ENCODE results near the gene SLC7A5.

DNA sequence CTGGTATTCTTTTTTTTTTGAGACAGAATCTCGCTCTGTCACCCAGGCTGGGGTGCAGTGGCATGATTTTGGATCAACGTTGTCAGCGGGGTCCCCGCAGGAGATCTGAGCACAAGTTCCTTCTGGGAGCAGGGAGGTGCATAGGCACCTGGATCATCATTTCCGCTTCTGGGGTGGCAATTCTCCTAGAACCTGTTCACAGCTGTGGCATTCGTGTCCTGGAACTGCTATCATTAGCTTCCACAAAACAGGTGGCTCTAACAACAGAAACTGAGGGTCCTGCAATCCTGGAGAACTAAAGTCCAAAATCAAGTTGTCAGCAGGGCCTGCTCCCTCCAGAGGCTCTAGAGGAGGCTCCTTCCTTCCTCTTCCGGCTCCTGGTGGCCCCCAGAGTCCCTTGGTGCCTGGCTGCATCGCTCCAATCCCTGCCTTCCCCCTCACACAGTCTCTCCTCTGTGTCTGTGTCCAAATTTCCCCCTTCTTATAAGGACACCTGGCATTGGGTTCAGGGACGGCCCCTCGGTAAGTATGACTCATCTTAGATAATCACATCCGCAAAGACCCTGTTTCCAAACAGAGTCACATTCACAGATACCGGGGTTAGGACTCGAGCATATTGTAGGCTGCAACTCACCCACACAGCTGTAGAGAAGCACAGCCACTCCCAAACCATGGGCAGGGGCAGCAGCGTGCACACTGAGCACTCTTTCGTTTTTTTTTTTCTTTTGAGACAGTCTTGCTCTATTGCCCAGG is 60.0 kb downstream of the SLC7A5 start:
- TF ChIP-seq, protein P1, sequence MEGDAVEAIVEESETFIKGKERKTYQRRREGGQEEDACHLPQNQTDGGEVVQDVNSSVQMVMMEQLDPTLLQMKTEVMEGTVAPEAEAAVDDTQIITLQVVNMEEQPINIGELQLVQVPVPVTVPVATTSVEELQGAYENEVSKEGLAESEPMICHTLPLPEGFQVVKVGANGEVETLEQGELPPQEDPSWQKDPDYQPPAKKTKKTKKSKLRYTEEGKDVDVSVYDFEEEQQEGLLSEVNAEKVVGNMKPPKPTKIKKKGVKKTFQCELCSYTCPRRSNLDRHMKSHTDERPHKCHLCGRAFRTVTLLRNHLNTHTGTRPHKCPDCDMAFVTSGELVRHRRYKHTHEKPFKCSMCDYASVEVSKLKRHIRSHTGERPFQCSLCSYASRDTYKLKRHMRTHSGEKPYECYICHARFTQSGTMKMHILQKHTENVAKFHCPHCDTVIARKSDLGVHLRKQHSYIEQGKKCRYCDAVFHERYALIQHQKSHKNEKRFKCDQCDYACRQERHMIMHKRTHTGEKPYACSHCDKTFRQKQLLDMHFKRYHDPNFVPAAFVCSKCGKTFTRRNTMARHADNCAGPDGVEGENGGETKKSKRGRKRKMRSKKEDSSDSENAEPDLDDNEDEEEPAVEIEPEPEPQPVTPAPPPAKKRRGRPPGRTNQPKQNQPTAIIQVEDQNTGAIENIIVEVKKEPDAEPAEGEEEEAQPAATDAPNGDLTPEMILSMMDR (IDR thresholded peaks at IDR 0.05; ENCODE audit: low read length), result no peak
- TF ChIP-seq EZH2 (optimal IDR thresholded peaks at IDR 0.05; ENCODE audit: low read depth, low read length), result no peak
- TF ChIP-seq EZH2phosphoT487 (IDR thresholded peaks at IDR 0.05; ENCODE audit: low read length), result no peak

Measured in MM.1S (cell line).